ENCODE measurements around the gene TUSC2.
"Not testable (repeated sequence)": the region's sequence is repeated elsewhere in the genome, so short reads cannot be mapped to it uniquely, and the experiment has no call there.

Gene TUSC2

GRCh38 chr3:50322386-50323091 lies 5.5 kb downstream of the TUSC2 start, which contains the start of gene HYAL2:
TSS of gene HYAL2 (minus strand) at chr3:50322745. CDS start at chr3:50320489, 2,256 bp downstream.
- DNase-seq = no peak
- no peak for TF ChIP-seq GATA1 (IDR thresholded peaks at IDR 0.05; ENCODE audit: low read depth, low read length)
- TF ChIP-seq POLR2A (IDR thresholded peaks at IDR 0.05; ENCODE audit: low read length) = no peak

DNA sequence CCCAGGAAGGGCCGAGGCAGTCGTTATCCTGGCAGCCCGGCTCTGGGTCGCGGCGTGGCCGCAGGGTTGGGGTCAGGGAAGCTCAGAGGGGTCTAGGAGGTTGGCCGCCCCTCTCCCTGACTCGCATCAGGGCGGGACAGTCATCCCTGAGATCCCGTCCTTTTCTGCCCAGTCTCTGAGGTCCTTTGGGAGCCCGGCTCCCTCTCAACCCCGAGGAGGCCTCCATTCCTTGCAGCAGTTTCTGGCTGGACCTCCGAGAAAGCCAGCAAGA lies 6.0 kb downstream of the TUSC2 start:
- no peak for DNase-seq
- TF ChIP-seq POLR2A (IDR thresholded peaks at IDR 0.05; ENCODE audit: low read length) (no peak), GATA1 (IDR thresholded peaks at IDR 0.05; ENCODE audit: low read depth, low read length) (no peak)

- DNase-seq = peak; percentile 90 to 93
- no peak for TF ChIP-seq GATA1 (IDR thresholded peaks at IDR 0.05; ENCODE audit: low read depth, low read length)
- peak; percentile 54 for TF ChIP-seq POLR2A (IDR thresholded peaks at IDR 0.05; ENCODE audit: low read length)
Measured at GRCh38 chr3:50321336-50322114, 6.5 kb downstream of the TUSC2 start.

GRCh38 chr3:50320853-50321335 lies 7.1 kb downstream of the TUSC2 start:
- DNase-seq = peak; percentile 83 to 88
- TF ChIP-seq GATA1 (IDR thresholded peaks at IDR 0.05; ENCODE audit: low read depth, low read length) (no peak), POLR2A (IDR thresholded peaks at IDR 0.05; ENCODE audit: low read length) (no peak)

DNA sequence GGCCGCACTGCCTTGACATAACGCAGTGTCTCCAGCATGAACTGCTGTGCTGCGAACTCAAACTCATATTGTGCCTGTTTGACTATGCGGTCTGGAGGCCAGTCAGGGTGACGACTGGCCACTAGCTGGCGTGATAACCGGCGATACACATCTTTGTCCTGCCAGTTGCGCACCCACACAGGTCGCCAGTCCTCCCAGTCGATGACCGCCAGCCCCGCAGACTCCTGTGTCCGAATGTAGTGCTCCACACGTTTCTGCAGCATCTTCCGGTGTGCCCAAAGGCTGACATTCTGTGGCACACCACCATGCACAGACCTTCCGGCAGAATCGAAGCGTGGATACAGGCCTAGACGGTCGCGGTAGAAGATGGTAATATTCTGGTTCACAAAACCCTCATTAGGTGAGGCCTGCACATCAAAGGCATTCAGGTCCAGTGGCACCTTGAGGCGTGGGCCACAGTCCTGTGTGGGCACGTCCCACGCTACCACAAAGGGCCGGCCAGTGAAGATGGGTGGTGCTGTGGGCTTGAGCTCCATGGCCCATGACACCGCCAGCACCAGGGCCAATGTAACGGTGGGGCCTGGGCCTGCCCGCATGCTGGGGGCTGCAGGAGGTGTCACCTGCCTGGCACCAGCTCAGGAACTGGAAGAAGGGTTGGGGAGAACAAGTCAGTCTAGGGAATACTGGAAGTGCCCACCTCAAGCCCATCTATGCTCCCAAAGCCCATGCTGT lies 8.0 kb downstream of the TUSC2 start:
- no peak for TF ChIP-seq GATA1 (IDR thresholded peaks at IDR 0.05; ENCODE audit: low read depth, low read length)
- TF ChIP-seq POLR2A (IDR thresholded peaks at IDR 0.05; ENCODE audit: low read length) = no peak
- DNase-seq = no peak

DNA sequence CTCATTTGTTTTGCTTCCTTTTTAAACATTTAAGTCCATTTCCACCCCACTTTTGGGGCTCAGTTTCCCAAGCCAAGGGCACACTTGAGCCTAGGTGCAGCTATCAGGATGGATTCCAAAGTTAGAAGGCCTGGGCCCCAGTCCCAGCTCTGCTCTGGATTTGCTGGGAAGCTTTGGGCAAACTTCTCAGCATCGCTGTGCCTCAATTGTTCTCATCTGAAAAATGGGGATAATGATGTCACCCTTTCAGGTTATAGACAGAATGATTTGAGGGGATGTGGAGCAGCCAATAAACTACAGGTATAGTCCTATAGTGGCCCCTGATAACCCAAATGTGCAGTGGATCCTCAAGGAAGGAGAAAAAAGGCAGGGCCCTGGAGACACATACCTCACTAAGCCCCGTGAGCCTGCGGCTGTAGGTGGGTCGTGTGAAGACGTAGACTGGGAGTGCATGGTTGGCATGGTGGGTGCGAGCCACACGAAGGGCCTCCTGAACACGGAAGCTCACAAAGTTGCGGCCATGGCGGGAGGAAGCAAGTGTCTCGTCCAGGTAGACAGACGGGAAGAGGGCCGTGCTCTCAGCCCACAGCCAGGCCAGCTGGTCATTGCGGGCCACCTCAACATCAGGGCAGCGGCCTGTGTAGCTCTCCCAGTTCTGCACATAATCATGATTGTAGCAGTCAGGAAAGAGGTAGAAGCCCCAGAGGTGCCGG lies 8.7 kb downstream of the TUSC2 start:
- no peak for DNase-seq
- no peak for TF ChIP-seq GATA1 (IDR thresholded peaks at IDR 0.05; ENCODE audit: low read depth, low read length)
- TF ChIP-seq POLR2A (IDR thresholded peaks at IDR 0.05; ENCODE audit: low read length) = no peak

GRCh38 chr3:50318615-50319014 lies 9.4 kb downstream of the TUSC2 start:
- TF ChIP-seq GATA1 (IDR thresholded peaks at IDR 0.05; ENCODE audit: low read depth, low read length) (no peak), POLR2A (IDR thresholded peaks at IDR 0.05; ENCODE audit: low read length) (no peak)
- DNase-seq = no peak

DNA sequence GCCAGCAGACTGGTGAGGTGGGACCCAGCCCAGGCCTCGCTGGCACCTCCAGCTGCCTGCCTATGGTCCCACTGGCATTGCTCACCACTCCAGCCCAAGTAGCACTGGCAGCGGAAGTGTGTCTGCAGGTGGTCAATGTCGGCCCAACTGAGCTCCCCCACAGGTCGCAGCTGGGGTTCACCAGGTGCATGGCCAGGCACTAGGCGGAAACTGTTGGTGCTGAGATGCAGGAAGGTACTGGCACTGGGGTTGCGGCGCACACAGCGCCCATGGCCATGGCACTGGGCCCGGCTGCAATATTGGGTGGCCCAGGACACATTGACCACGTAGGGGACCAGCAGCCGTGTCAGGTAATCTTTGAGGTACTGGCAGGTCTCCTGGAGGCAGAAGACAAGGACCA lies 9.9 kb downstream of the TUSC2 start:
- TF ChIP-seq POLR2A (IDR thresholded peaks at IDR 0.05; ENCODE audit: low read length) = no peak
- no peak for TF ChIP-seq GATA1 (IDR thresholded peaks at IDR 0.05; ENCODE audit: low read depth, low read length)
- DNase-seq = no peak

DNA sequence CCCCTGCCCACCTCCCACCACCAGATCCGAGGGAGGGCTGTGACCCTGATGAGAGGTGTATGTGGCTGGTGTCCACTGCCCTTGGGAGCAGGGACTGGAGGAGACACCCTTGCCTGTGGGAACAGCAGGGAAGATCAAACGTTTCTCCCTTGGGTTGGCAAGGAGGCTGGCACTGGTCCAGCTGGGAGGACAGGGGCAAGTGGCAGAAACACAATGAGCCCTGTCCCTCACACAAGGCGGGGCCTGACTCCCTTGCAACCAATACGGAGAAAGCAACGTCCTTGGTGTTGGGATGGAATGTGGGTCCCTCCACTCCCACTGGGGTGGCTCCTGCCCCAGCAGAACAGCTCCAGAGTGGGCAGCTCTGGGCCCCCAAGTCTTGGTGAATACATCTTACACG lies 10.7 kb downstream of the TUSC2 start:
- no peak for TF ChIP-seq POLR2A (IDR thresholded peaks at IDR 0.05; ENCODE audit: low read length)
- no peak for TF ChIP-seq GATA1 (IDR thresholded peaks at IDR 0.05; ENCODE audit: low read depth, low read length)
- DNase-seq = no peak

GRCh38 chr3:50316657-50317242 lies 11.3 kb downstream of the TUSC2 start:
- TF ChIP-seq GATA1 (IDR thresholded peaks at IDR 0.05; ENCODE audit: low read depth, low read length) (no peak), POLR2A (IDR thresholded peaks at IDR 0.05; ENCODE audit: low read length) (no peak)
- DNase-seq = peak in 1 of 2 experiments; percentile 32

GRCh38 chr3:50314816-50315215 lies 13.2 kb downstream of the TUSC2 start:
- DNase-seq = no peak
- no peak for TF ChIP-seq GATA1 (IDR thresholded peaks at IDR 0.05; ENCODE audit: low read depth, low read length)
- TF ChIP-seq POLR2A (IDR thresholded peaks at IDR 0.05; ENCODE audit: low read length) = no peak

DNA sequence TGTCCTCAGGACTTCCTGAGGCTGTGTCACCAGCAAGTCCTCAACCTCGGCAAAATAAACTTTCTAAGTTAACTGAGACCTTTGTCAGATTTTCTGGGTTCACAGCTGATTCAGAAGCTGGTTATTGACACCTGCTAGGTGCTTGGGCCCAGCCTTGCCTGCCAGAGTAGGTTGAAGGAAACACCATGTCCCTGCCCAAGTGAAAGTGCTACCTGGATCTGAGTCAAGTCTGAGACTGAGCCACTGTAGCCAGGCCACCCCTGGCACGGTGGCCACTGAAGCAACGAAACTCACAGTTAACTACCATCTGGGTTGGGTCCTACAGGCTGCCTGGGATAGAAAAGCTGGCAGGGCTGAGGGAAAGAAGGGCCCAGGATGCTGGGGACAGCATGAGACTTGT lies 13.7 kb downstream of the TUSC2 start:
- TF ChIP-seq GATA1 (IDR thresholded peaks at IDR 0.05; ENCODE audit: low read depth, low read length) (no peak), POLR2A (IDR thresholded peaks at IDR 0.05; ENCODE audit: low read length) (no peak)

GRCh38 chr3:50312041-50312440 lies 16.0 kb downstream of the TUSC2 start:
- not testable (repeated sequence) for DNase-seq

More for the DNA sequence above, 13.7 kb downstream of the TUSC2 start:
- no peak for DNase-seq

All from erythroblast (primary cell).